GM23338 (cell line): Measurements from ENCODE around the gene ABHD15.

Experiments
- CREB1 ChIP-seq: fragments of 250-450 bp; sonication (Bioruptor Pico); IDR thresholded peaks from 2 replicates; pipeline ENCODE4 v1.5.0; 2020; ENCODE audit warnings: low read depth, mild to moderate bottlenecking, moderate library complexity
- CTCF ChIP-seq, 2 experiments: fragments of 200-600 bp in 1 of 2; sonication (generic) in 1 of 2; conservative IDR thresholded peaks; 2 replicates each; pipeline versions ENCODE4 v1.5.1 to v1.6.1; 2016 to 2017; ENCODE audit warnings: antibody characterized with exemption in 2 of 2, low read depth in 2 of 2, mild to moderate bottlenecking in 2 of 2, moderate library complexity in 1 of 2
- EZH2 ChIP-seq: fragments of 200-600 bp; sonication (generic); IDR thresholded peaks from one replicate; pipeline ENCODE4 v1.8.0; 2017; ENCODE audit warnings: antibody characterized with exemption, mild to moderate bottlenecking, low read depth; ENCODE audit not compliant: unreplicated experiment
- JUNB ChIP-seq: IDR thresholded peaks from one replicate; pipeline ENCODE4 v1.6.1; 2016; ENCODE audit warnings: antibody characterized with exemption; ENCODE audit not compliant: unreplicated experiment
- NANOG ChIP-seq: IDR thresholded peaks from 2 replicates; pipeline ENCODE4 v1.6.1; 2016; ENCODE audit warnings: antibody characterized with exemption, borderline replicate concordance

GRCh38 chr17:29549177-29549923, 17.5 kb downstream of the ABHD15 start:
- TF ChIP-seq CTCF (conservative IDR thresholded peaks at IDR 0.05; ENCODE audit: low read depth in 2 of 2) (no peak), EZH2 (no peak), NANOG (no peak), JUNB (no peak), CREB1 (CRISPR knock-in tag) (no peak)
